ENCODE results near the gene MRPL58. TPM values are rescaled to one million over a fixed set of nuclear protein-coding genes. Genes with fewer than 3 reads are reported as not detected.
"Not testable (repeated sequence)": the region's sequence is repeated elsewhere in the genome, so short reads cannot be mapped to it uniquely, and the experiment has no call there.

Gene MRPL58
- total and polyA plus RNA-seq, 2 donors (not counting 1 experiment from before 2014, with no cell fraction given) = 20.8 to 21.6 TPM

DNA sequence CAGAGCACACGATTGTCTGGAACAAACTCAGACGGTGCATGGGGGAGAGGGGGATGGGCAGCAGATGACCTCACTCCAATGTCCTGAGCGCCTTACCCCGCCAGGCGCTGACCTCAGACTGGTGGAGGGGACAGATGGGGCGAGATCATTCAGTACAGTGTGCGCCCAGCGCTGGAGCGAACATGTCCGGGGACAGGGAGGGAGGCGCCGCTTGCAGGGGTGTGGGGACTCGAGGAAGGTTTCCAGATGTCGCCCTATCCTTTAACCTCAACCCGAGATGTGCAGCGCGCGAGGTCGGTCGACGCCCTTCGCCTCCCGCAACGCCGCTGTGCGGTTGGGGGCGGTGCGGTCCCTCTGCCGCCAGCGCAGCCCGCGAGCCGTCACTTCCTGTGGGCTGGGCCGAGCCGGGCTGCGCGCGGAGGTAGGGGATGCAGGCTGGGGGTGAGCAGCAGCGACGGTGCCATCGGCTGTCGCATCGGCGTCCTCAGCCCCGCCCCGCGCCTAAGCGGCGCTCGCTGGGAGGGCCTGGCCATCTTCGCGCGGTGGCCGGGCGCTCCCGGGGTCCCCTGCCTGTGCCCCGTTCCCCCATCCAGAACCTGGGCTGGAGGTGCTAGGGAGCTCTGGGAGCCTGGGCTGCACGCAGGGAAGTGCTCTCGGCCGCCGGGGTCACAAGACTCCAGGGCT is 30.3 kb upstream of the MRPL58 start:
- Histone ChIP-seq H3K9ac (ENCODE audit: low read length) (peak overlapping the region; percentile 69), H3K4me3 (ENCODE audit: control extremely low read depth in 1 of 5, extremely low read depth in 1 of 5, insufficient read depth in 1 of 5, low read depth in 2 of 5, low read length in 4 of 5) (peak overlapping the region; percentile 60 to 73 (median 63)), H3K27me3 (replicated peaks in 1 of 4; ENCODE audit: control extremely low read depth in 1 of 4, control insufficient read depth in 3 of 4, insufficient read depth in 4 of 4, low read length in 3 of 4) (peaks cover 0 to 55% (median 13%) of the 10 kb centered on the region in 4 experiments), H3K9me3 (ENCODE audit: control extremely low read depth in 1 of 3, control insufficient read depth in 2 of 3, insufficient read depth in 1 of 3, low read length in 2 of 3) (peaks cover 0 to 7% (median 0%) of the 10 kb centered on the region in 3 donors), H3K4me1 (ENCODE audit: control insufficient read depth in 2 of 2, insufficient read depth in 2 of 2, low read length in 2 of 2) (peaks cover 16 to 23% of the 10 kb centered on the region in 2 donors), H3K4me2 (replicated peaks; ENCODE audit: low read depth, low read length, poor library complexity, severe bottlenecking) (peak overlapping the region; percentile 88), H3K36me3 (replicated peaks in 1 of 2; ENCODE audit: control extremely low read depth in 1 of 2, control insufficient read depth in 1 of 2, extremely low read depth in 1 of 2, insufficient read depth in 2 of 2, low read length in 1 of 2) (no peaks in the 10 kb centered on the region), H2AFZ (ENCODE audit: insufficient read depth, low read depth, low read length, poor library complexity, severe bottlenecking) (peak overlapping the region; percentile 76), H4K20me1 (ENCODE audit: control insufficient read depth, insufficient read depth, low read length, poor library complexity, severe bottlenecking) (no peaks in the 10 kb centered on the region), H3K27ac (ENCODE audit: low read length in 2 of 2) (no peak overlapping the region), H3K79me2 (ENCODE audit: control insufficient read depth, insufficient read depth, low read length) (no peaks in the 10 kb centered on the region)
- WGBS (ENCODE audit: insufficient coverage) = under 1% methylated on average over 61 of the region's 61 CpGs
- ChIA-PET POLR2A (no interaction called here), CTCF (interaction anchor here (0.9 to 1.4 kb wide), 2 partner anchors 20 to 24 kb away, joined by 3 to 4 read pairs; no protein-coding TSS in a partner anchor)
- peaks cover 15% of the 10 kb centered on the region for H3K4me1 Mint-ChIP-seq
- ATAC-seq (ENCODE audit: low read depth) = peak; percentile 94
- H3K27ac Mint-ChIP-seq = peak overlapping the region; percentile 76
- H3K4me3 Mint-ChIP-seq = peak overlapping the region; percentile 94
- peaks cover 24% of the 10 kb centered on the region for H3K27me3 Mint-ChIP-seq
- no peaks in the 10 kb centered on the region for H3K9me3 Mint-ChIP-seq (ENCODE audit: insufficient read depth)
- intact Hi-C loops (cut with micrococcal nuclease) = loop anchor here (1.0 kb wide), 1 partner anchor 30 kb away; the partner anchor contains the start of gene MRPL58
- peak; percentile 81 for DNase-seq
- no peak for TF ChIP-seq EZH2 (IDR thresholded peaks at IDR 0.05; ENCODE audit: borderline replicate concordance, insufficient read depth, low read depth, low read length, poor library complexity, severe bottlenecking)

DNA sequence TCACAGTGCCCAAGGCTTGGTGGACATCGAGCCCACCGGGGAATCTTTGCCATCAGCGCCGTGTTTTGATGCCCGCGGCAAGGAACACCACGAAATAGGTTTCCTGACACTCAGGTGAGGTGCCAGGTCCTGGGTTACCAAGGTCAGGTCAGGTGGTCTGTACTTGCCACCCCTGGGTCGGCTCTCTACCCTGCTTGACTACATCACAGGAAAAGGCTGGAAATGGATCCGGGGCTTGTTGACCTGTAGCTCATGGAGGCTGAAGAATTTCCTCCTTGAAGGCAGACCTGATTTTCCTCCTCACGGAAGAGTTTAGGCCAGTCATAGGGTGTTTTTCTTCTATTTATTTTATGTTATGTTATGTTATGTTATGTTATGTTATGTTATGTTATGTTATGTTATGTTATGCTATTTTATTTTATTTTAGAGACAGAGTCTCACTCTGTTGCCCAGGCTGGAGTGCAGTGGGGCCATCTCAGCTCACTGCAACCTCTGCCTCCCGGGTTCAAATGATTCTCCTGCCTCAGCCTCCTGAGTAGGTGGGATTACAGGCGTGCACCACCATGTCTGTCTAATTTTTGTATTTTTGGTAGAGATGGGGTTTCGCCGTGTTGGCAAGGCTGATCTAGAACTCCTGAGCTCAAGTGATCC is 29.7 kb upstream of the MRPL58 start:
- Mint-ChIP-seq H3K4me3 (peak overlapping the region; percentile 94), H3K4me1 (peaks cover 17% of the 10 kb centered on the region), H3K27me3 (peaks cover 25% of the 10 kb centered on the region)
- WGBS (ENCODE audit: insufficient coverage) = 21% methylated on average over 11 of the region's 14 CpGs
- H4K20me1 ChIP-seq (ENCODE audit: control insufficient read depth, insufficient read depth, low read length, poor library complexity, severe bottlenecking); ATAC-seq (ENCODE audit: low read depth); H3K9me3 Mint-ChIP-seq (ENCODE audit: insufficient read depth); H3K27ac ChIP-seq (ENCODE audit: low read length in 2 of 2); H3K27ac Mint-ChIP-seq; H3K79me2 ChIP-seq (ENCODE audit: control insufficient read depth, insufficient read depth, low read length); DNase-seq; H3K36me3 ChIP-seq (replicated peaks in 1 of 2; ENCODE audit: control extremely low read depth in 1 of 2, control insufficient read depth in 1 of 2, extremely low read depth in 1 of 2, insufficient read depth in 2 of 2, low read length in 1 of 2); H3K9me3 ChIP-seq (ENCODE audit: control extremely low read depth in 1 of 3, control insufficient read depth in 2 of 3, insufficient read depth in 1 of 3, low read length in 2 of 3): not testable (repeated sequence)
- H3K9ac ChIP-seq (ENCODE audit: low read length) = peak overlapping the region; percentile 69
- peaks cover 18 to 24% of the 10 kb centered on the region in 2 donors for H3K4me1 ChIP-seq (ENCODE audit: control insufficient read depth in 2 of 2, insufficient read depth in 2 of 2, low read length in 2 of 2)
- CTCF ChIA-PET = interaction anchor here (0.9 to 1.4 kb wide), 3 partner anchors 21 to 29 kb away, joined by 3 to 5 read pairs (median 4); partner anchors contain the start of gene MRPL58
- peak overlapping the region; percentile 88 for H3K4me2 ChIP-seq (replicated peaks; ENCODE audit: low read depth, low read length, poor library complexity, severe bottlenecking)
- H3K4me3 ChIP-seq (ENCODE audit: control extremely low read depth in 1 of 5, extremely low read depth in 1 of 5, insufficient read depth in 1 of 5, low read depth in 2 of 5, low read length in 4 of 5) = peak overlapping the region in 4 of 5 experiments; percentile 60 to 67 (median 62)
- POLR2A ChIA-PET = interaction anchor here (1.0 kb wide), 1 partner anchor 30 kb away, joined by 3 read pairs; the partner anchor contains the start of gene MRPL58
- H3K27me3 ChIP-seq (replicated peaks in 1 of 4; ENCODE audit: control extremely low read depth in 1 of 4, control insufficient read depth in 3 of 4, insufficient read depth in 4 of 4, low read length in 3 of 4) = peaks cover 0 to 56% (median 13%) of the 10 kb centered on the region in 4 experiments
- H2AFZ ChIP-seq (ENCODE audit: insufficient read depth, low read depth, low read length, poor library complexity, severe bottlenecking) = peak overlapping the region; percentile 76
- intact Hi-C loops (cut with micrococcal nuclease) = loop anchor here (1.0 kb wide), 1 partner anchor 30 kb away; the partner anchor contains the start of gene MRPL58

All from B cell (primary cell).